CD8-positive, alpha-beta memory T cell (primary cell): Measurements from ENCODE around the gene VPS51. TPM values are rescaled to one million over a fixed set of nuclear protein-coding genes. Genes with fewer than 3 reads are reported as not detected.
"Not testable (repeated sequence)": the region's sequence is repeated elsewhere in the genome, so short reads cannot be mapped to it uniquely, and the experiment has no call there.

ENCODE experiments used
- CTCF ChIA-PET: fragments of 350-600 bp; sonication (Branson Sonifier 250); formaldehyde crosslinking; loops from one replicate; lab custom pipeline; 2021; ENCODE audit warnings: antibody characterized with exemption; lab: Charles Lee
- POLR2A ChIA-PET: fragments of 350-600 bp; sonication (Branson Sonifier 250); formaldehyde crosslinking; loops from one replicate; lab custom pipeline; 2021; ENCODE audit warnings: antibody characterized with exemption; lab: Charles Lee
- DNase-seq, 5 donors: peaks; one replicate each; pipeline versions ENCODE4 v3.0.0 to v3.0.0-alpha.2; 2020 to 2022; ENCODE audit warnings: mixed read lengths in 1 of 5
- H3K27ac ChIP-seq: one replicate; pipeline ENCODE4 v1.7.0; 2013; ENCODE audit warnings: low read depth, mild to moderate bottlenecking, low read length, moderate library complexity
- H3K27me3 ChIP-seq: 2 replicates; pipeline ENCODE4 v1.7.0; 2013; ENCODE audit warnings: low read length, mild to moderate bottlenecking; ENCODE audit not compliant: insufficient read depth, poor library complexity, severe bottlenecking
- H3K36me3 ChIP-seq: 2 replicates; pipeline ENCODE4 v1.7.0; 2013; ENCODE audit warnings: mild to moderate bottlenecking, low read length, moderate library complexity; ENCODE audit not compliant: insufficient read depth
- H3K4me1 ChIP-seq: 2 replicates; pipeline ENCODE4 v1.7.0; 2013; ENCODE audit warnings: mild to moderate bottlenecking, low read length, moderate library complexity; ENCODE audit not compliant: insufficient read depth
- H3K4me3 ChIP-seq: 2 replicates; pipeline ENCODE4 v1.7.0; 2013; ENCODE audit warnings: mild to moderate bottlenecking, low read length
- H3K9me3 ChIP-seq: 2 replicates; pipeline ENCODE4 v1.7.0; 2013; ENCODE audit warnings: mild to moderate bottlenecking, low read length
- H3K27ac Mint-ChIP-seq, 8 donors: one replicate each; pipeline ENCODE4 v1.8.0; 2020 to 2021; ENCODE audit warnings: mixed read lengths in 8 of 8, mild to moderate bottlenecking in 6 of 8, inconsistent platforms in 3 of 8, moderate library complexity in 3 of 8
- H3K27me3 Mint-ChIP-seq, 2 donors: one replicate each; pipeline ENCODE4 v1.8.0; 2020 to 2021; ENCODE audit warnings: mixed read lengths in 2 of 2, mild to moderate bottlenecking in 1 of 2, moderate library complexity in 1 of 2
- H3K36me3 Mint-ChIP-seq, 3 donors: one replicate each; pipeline ENCODE4 v1.8.0; 2020 to 2021; ENCODE audit warnings: mixed read lengths in 3 of 3, inconsistent platforms in 1 of 3, mild to moderate bottlenecking in 1 of 3
- H3K4me1 Mint-ChIP-seq, 3 donors: one replicate each; pipeline ENCODE4 v1.8.0; 2020 to 2021; ENCODE audit warnings: mixed read lengths in 3 of 3, inconsistent platforms in 1 of 3, mild to moderate bottlenecking in 1 of 3
- H3K4me3 Mint-ChIP-seq, 7 donors: one replicate each; pipeline ENCODE4 v1.8.0; 2020 to 2021; ENCODE audit warnings: mixed read lengths in 7 of 7, mild to moderate bottlenecking in 6 of 7, moderate library complexity in 4 of 7, inconsistent platforms in 2 of 7
- H3K9me3 Mint-ChIP-seq, 5 donors: one replicate each; pipeline ENCODE4 v1.8.0; 2020 to 2022; ENCODE audit warnings: mixed read lengths in 5 of 5, mild to moderate bottlenecking in 3 of 5, moderate library complexity in 2 of 5, inconsistent platforms in 1 of 5
- polyA plus RNA-seq: library from polyadenylated mRNA; unstranded; fragments of 300-500 nt; fragmentation: Illumina TruSeq; gene quantifications from one replicate; pipeline ENCODE4 v1.2.3, GENCODE V29; 2021
- total RNA-seq, 2 experiments: library from RNA; stranded (reverse); gene quantifications; one replicate each; pipeline ENCODE4 v1.2.3, GENCODE V29; 2021

VPS51 gene
- total and polyA plus RNA-seq, 3 experiments from 2014 or later, result 99.1 to 131 (median 120) TPM

DNA sequence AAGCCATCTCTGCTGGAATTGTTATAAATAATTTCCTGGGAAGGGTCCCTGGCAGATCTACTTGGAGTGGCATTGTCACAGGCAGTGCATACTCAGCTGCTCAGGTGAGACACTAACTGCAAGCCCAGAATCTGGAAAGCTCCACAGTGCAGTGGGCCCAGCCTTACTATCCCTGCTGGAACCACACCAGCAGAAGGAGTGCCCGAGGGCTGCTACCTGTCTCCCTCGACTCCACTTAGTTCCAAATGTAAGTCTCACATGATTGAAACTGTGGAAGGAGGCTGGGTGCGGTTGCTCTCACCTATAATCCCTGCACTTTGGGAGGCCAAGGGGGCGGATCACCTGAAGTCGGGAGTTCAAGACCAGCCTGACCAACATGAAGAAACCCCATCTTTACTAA lies 52.6 kb downstream of the VPS51 start:
- no peak overlapping the region for H3K4me3 Mint-ChIP-seq
- H3K4me3 ChIP-seq, result no peak overlapping the region
- no peak for DNase-seq
- no peaks in the 10 kb centered on the region for H3K9me3 ChIP-seq
- peaks cover 4 to 10% of the 10 kb centered on the region in 2 donors for H3K27me3 Mint-ChIP-seq
- H3K27me3 ChIP-seq, result no peaks in the 10 kb centered on the region
- peak overlapping the region in 1 of 8 donors; percentile 68 for H3K27ac Mint-ChIP-seq
- no peaks in the 10 kb centered on the region for H3K4me1 Mint-ChIP-seq
- H3K27ac ChIP-seq, result no peak overlapping the region
- no peaks in the 10 kb centered on the region for H3K36me3 ChIP-seq
- CTCF ChIA-PET, result no interaction called here
- H3K36me3 Mint-ChIP-seq, result no peaks in the 10 kb centered on the region
- peaks cover 0 to 3% (median 0%) of the 10 kb centered on the region in 5 donors for H3K9me3 Mint-ChIP-seq
- H3K4me1 ChIP-seq, result no peaks in the 10 kb centered on the region
- POLR2A ChIA-PET, result no interaction called here

DNA sequence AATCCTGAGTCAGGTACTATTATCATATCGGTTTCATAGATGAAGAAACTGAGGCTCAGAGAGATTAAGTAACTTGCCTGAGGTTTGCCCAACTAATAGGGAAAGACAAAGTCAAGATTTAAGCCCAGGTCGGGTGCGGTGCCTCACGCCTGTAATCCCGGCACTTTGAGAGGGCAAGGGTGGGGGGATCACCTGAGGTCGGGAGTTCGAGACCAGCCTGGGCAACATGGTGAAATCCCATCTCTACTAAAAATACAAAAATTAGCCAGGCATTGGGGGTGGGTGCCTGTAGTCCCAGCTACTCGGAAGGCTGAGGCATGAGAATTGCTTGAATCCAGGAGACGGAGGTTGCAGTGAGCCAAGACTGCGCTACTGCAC lies 54.1 kb downstream of the VPS51 start:
- POLR2A ChIA-PET, CTCF ChIA-PET, H3K4me1 ChIP-seq, H3K9me3 ChIP-seq, H3K27me3 Mint-ChIP-seq, DNase-seq, H3K4me1 Mint-ChIP-seq, H3K27ac Mint-ChIP-seq, H3K9me3 Mint-ChIP-seq, H3K36me3 Mint-ChIP-seq, H3K4me3 Mint-ChIP-seq, H3K4me3 ChIP-seq, H3K36me3 ChIP-seq, H3K27me3 ChIP-seq: not testable (repeated sequence)
- H3K27ac ChIP-seq, result peak overlapping the region; percentile 25

DNA sequence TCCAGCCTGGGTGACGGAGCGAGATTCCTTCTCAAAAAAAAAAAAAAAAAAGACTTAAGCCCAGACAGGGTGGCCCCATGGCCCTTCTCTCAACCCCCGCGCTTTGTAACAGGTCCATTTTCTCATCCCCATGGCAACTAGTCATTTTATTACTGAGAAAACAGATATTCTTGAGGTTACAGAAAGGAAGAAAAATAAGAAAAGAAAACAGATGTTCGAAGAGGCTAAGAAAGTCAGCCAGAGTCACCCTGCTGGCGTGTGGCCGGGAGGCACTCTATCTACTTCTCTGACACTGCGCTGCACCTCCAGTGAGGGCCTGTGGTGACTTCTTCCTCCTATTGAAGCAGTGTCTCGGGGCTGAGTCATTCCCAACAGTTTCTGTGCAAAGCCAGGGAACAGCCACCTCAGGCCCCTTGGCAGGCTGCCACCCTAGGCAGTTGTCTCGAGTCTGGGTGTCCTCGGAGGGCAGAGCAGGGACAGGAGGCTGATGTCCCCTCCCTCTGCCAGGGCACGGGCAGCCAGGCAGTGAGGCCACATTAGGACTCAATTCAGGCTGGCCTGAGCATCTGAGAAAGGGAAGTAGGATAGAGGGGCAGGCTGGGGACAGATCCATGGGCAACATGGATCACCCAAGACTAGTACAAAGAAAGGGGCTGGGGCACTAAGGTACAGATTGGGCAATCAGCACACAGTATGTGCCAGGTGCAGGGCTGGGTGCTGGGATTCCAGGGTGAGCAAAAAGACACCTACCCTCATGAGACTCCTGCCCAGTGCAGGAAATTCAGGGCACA lies 54.7 kb downstream of the VPS51 start:
- H3K36me3 ChIP-seq, result no peaks in the 10 kb centered on the region
- Mint-ChIP-seq H3K4me1 (no peaks in the 10 kb centered on the region), H3K27me3 (peaks cover 1 to 4% of the 10 kb centered on the region in 2 donors), H3K4me3 (no peak overlapping the region), H3K36me3 (no peaks in the 10 kb centered on the region), H3K9me3 (peaks cover 0 to 3% (median 0%) of the 10 kb centered on the region in 5 donors), H3K27ac (peak overlapping the region in 2 of 8 donors; percentile 29 to 55)
- CTCF ChIA-PET, result no interaction called here
- H3K4me1 ChIP-seq, result no peaks in the 10 kb centered on the region
- no peaks in the 10 kb centered on the region for H3K27me3 ChIP-seq
- no peaks in the 10 kb centered on the region for H3K9me3 ChIP-seq
- peak overlapping the region; percentile 25 for H3K27ac ChIP-seq
- H3K4me3 ChIP-seq, result no peak overlapping the region
- DNase-seq, result no peak
- POLR2A ChIA-PET, result no interaction called here

DNA sequence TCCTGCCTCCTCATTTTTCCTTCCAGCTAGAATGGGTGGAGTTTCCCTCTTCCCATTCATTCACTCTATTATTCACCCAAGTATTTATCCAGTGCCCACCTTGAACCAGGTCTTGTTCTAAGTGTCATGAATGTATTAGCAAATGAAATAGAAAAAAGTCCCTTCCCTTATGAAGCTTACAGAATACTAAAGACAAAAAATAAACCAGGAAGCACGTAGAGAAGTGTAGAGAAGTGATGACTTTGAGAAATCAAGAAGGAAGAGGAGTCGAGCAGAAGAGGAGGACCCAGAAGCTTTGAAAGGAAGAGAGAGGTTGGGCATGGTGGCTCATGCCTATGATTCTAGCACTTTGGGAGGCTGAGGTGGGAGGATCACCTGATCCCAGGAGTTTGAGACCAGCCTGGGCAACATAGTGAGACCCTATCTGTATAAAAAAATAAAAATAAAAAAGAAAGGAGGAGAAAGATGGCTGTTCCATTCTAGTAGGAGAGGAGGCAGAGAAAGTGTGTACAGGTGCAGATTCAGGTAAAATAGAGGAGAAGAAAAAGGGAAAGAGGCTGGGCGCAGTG lies 55.4 kb downstream of the VPS51 start:
- ChIA-PET CTCF (no interaction called here), POLR2A (interaction anchor here (0.5 kb wide), 1 partner anchor 89 kb away, joined by 4 read pairs; no protein-coding TSS in a partner anchor)
- peak overlapping the region in 1 of 8 donors; percentile 3 for H3K27ac Mint-ChIP-seq
- Histone ChIP-seq H3K9me3 (no peaks in the 10 kb centered on the region), H3K36me3 (no peaks in the 10 kb centered on the region), H3K4me3 (no peak overlapping the region), H3K4me1 (no peaks in the 10 kb centered on the region), H3K27me3 (no peaks in the 10 kb centered on the region), H3K27ac (no peak overlapping the region)
- no peaks in the 10 kb centered on the region for H3K4me1 Mint-ChIP-seq
- H3K36me3 Mint-ChIP-seq, result no peaks in the 10 kb centered on the region
- DNase-seq, result no peak
- H3K4me3 Mint-ChIP-seq, result no peak overlapping the region
- peaks cover 0 to 3% (median 0%) of the 10 kb centered on the region in 5 donors for H3K9me3 Mint-ChIP-seq
- peaks cover 0 to 4% of the 10 kb centered on the region in 2 donors for H3K27me3 Mint-ChIP-seq

DNA sequence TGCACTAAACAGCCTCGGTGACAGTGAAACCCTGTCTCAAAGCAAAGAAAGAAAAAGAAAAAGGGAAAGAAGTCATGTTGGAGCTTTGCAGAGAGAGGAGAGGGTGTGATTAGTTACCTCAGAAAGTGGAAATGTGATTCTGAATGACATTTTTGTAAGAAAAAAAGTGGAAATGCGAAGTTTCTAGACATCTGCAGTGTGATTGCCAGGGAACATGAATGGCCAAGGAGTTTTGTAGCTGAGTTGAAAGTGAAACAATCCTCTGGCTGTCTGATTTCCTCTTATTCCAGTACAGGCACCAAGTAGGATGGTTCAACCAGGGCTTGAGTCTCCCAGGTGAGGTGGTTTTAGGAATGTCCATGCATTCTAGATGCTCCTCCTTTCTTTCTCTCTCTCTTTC lies 56.1 kb downstream of the VPS51 start:
- peak overlapping the region in 1 of 7 donors; percentile 15 for H3K4me3 Mint-ChIP-seq
- no peaks in the 10 kb centered on the region for H3K27me3 ChIP-seq
- no peaks in the 10 kb centered on the region for H3K4me1 ChIP-seq
- H3K36me3 Mint-ChIP-seq, result no peaks in the 10 kb centered on the region
- H3K9me3 Mint-ChIP-seq, result peaks cover 0 to 3% (median 0%) of the 10 kb centered on the region in 5 donors
- H3K4me3 ChIP-seq, result no peak overlapping the region
- no peak for DNase-seq
- H3K36me3 ChIP-seq, result no peaks in the 10 kb centered on the region
- ChIA-PET CTCF (no interaction called here), POLR2A (interaction anchor here (0.5 kb wide), 1 partner anchor 89 kb away, joined by 4 read pairs; no protein-coding TSS in a partner anchor)
- H3K27me3 Mint-ChIP-seq, result peaks cover 0 to 4% of the 10 kb centered on the region in 2 donors
- H3K4me1 Mint-ChIP-seq, result no peaks in the 10 kb centered on the region
- H3K27ac ChIP-seq, result no peak overlapping the region
- no peak overlapping the region for H3K27ac Mint-ChIP-seq
- no peaks in the 10 kb centered on the region for H3K9me3 ChIP-seq

DNA sequence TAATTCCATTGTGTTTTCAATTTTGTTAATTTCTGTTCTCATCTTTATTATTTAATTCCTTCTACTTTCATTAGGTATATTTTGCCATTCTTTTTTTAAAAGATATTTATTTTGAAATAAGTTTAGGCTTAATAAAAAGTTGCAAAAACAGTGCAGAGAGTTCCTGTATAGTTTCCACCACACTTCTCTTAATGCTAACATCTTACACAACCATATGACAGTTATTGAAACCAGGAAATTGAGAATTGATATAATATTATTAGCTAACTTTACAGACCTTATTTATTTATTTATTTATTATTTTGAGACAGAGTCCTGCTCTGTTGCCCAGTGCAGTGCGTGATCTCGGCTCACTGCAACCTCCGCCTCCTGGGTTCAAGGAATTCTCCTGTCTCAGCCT lies 60.2 kb downstream of the VPS51 start:
- no peaks in the 10 kb centered on the region for H3K9me3 Mint-ChIP-seq
- Histone ChIP-seq H3K27ac (no peak overlapping the region), H3K27me3 (no peaks in the 10 kb centered on the region), H3K36me3 (no peaks in the 10 kb centered on the region), H3K9me3 (no peaks in the 10 kb centered on the region), H3K4me1 (no peaks in the 10 kb centered on the region), H3K4me3 (no peak overlapping the region)
- H3K27ac Mint-ChIP-seq, result no peak overlapping the region
- H3K36me3 Mint-ChIP-seq, result no peaks in the 10 kb centered on the region
- H3K4me3 Mint-ChIP-seq, result no peak overlapping the region
- ChIA-PET POLR2A (no interaction called here), CTCF (no interaction called here)
- no peaks in the 10 kb centered on the region for H3K4me1 Mint-ChIP-seq
- DNase-seq, result no peak
- H3K27me3 Mint-ChIP-seq, result peaks cover 9 to 15% of the 10 kb centered on the region in 2 donors

DNA sequence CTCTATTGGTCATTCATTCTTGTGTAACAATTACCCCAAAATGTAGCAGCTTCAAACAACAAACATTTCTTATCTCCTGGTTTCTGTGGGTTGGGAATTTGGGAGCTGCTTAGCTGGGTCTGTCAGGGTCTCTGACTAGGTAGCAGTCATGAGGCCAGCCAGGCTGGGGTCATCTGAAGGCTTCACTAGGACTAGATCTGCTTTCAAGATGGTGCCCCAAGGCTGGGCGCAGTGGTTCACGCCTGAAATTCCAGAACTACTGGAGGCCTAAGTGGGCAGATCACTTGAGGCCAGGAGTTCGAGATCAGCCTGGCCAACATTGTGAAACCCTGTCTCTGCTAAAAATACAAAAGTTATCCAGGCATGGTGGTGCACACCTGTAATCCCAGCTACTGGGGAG lies 60.9 kb downstream of the VPS51 start:
- Mint-ChIP-seq H3K27me3 (peaks cover 9 to 15% of the 10 kb centered on the region in 2 donors), H3K27ac (peak overlapping the region in 1 of 8 donors; percentile 11), H3K4me3 (no peak overlapping the region), H3K36me3 (no peaks in the 10 kb centered on the region), H3K4me1 (no peaks in the 10 kb centered on the region), H3K9me3 (no peaks in the 10 kb centered on the region)
- Histone ChIP-seq H3K9me3 (no peaks in the 10 kb centered on the region), H3K27me3 (no peaks in the 10 kb centered on the region), H3K4me3 (no peak overlapping the region), H3K36me3 (no peaks in the 10 kb centered on the region), H3K4me1 (no peaks in the 10 kb centered on the region), H3K27ac (no peak overlapping the region)
- DNase-seq, result no peak
- ChIA-PET CTCF (no interaction called here), POLR2A (no interaction called here)

DNA sequence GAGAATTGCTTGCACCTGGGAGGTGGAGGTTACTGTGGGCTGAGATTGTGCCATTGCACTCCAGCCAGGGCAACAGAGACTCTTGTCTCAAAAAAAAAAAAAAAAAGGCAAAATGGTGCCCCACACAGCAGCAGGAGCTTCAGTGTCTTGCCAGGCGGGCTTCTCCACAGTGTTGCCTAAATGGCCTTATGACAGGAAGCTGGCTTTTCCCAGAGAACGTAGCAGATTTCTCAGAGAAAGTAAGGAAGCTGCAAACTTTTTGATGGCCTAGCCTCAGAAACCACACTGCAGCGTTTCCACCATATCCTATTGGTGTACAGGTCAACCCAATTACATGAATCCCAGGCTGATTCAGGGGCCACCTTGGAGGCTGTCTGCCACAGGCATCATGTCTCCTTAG lies 61.3 kb downstream of the VPS51 start:
- Histone ChIP-seq H3K9me3 (no peaks in the 10 kb centered on the region), H3K36me3 (no peaks in the 10 kb centered on the region), H3K27ac (no peak overlapping the region), H3K27me3 (no peaks in the 10 kb centered on the region), H3K4me1 (no peaks in the 10 kb centered on the region), H3K4me3 (no peak overlapping the region)
- Mint-ChIP-seq H3K36me3 (no peaks in the 10 kb centered on the region), H3K9me3 (no peaks in the 10 kb centered on the region), H3K27ac (no peak overlapping the region), H3K4me1 (no peaks in the 10 kb centered on the region), H3K27me3 (peaks cover 9 to 15% of the 10 kb centered on the region in 2 donors), H3K4me3 (no peak overlapping the region)
- ChIA-PET CTCF (no interaction called here), POLR2A (interaction anchor here (0.6 kb wide), 1 partner anchor 262 kb away, joined by 3 read pairs; no protein-coding TSS in a partner anchor)
- no peak for DNase-seq
